GM19452 (cell line): ENCODE results near the gene ALDH1A1.
"Not testable (repeated sequence)": the region's sequence is repeated elsewhere in the genome, so short reads cannot be mapped to it uniquely, and the experiment has no call there.

Experiments used
- ATAC-seq: cut with Tn5 transposase; IDR thresholded peaks from one replicate; pipeline ENCODE4 v1.9.1; 2021; ENCODE audit not compliant: unreplicated experiment

ALDH1A1 gene

DNA sequence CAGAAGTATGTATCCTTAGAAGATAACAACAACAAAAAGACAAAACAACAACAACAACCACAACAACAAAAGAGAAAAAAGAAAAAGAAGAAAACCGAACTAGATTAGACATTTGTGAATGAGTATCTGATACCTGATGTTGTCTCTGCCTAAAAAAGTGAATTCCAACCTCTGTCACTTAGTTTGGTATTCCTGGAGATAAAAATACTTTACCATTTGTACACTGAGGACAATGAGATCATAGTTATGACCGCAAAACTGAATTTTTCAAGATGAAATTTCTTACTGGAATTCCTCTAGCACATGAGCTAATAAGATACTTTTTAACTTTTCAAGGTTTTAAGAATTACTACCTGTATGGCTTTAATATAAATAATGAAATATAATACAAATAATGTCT, 54.5 kb downstream of the ALDH1A1 start:
- ATAC-seq: no peak

DNA sequence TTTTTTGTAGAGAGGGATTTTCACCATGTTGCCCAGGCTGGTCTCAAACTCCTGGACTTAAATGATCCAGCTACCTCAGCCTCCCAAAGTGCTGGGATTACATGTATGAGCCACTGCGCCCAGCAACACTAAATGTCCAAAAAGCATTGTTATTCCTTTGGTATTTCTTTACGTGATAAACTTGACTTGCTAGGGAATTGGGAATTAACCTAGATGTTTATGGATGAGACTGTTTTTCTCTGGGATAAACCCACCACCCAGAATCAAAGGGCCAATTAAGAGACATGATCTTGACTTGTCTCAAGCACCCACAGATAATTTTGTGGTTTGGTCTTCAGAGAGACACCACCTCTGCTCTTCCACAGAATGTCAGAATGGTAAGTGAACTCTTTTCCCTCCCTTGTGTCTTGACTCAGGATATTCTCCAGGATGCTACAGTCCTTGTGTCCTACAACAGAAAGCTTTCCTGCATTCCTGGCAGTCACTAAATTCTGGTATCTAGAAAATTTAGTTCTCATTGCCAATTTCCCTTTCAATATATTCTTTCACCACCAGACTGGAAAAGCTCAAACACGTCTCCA, 55.7 kb downstream of the ALDH1A1 start:
- no peak for ATAC-seq

DNA sequence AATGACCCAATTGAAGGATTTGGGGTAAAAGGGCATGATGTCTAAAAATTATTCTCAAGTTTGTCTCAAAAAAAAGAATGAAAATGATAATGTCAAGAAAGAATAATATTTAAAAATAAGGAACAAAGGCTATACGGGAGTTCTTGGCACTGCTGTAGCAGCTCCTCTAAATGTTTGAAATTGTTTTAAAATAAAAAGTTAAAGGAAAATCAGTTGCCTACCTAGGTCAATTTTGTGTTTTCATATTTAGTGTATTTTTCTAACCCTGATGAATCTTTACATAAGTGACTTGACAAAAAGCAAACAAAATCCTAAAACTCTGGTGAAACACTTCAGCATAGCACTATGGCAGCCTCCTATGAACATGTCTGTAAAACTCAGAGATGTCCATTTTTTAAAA, 56.4 kb downstream of the ALDH1A1 start:
- no peak for ATAC-seq

GRCh38 chr9:72895122-72895521, 57.7 kb downstream of the ALDH1A1 start:
- no peak for ATAC-seq

DNA sequence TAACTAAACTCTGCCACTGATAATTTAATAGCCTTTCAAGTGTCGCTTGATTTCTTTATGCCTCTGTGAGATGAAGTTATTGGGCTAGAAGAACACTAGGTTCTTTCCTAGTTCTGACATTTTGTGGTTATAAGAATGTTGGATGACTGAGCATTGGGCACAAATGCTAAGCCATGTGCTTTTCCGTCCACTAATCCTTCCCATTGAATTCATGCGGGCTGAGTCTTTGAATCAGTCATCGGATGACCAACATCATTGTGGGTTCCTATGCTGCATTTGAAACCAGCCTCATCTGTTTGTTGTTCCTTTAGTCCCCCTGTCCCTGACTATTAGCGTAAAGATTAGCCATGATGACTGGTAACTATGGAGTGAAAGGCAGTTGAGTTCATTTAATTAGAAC, 58.5 kb downstream of the ALDH1A1 start:
- no peak for ATAC-seq

- ATAC-seq: no peak
These were observed 59.4 kb downstream of the ALDH1A1 start for GRCh38 chr9:72893437-72893836.

- no peak for ATAC-seq
These were observed 61.8 kb downstream of the ALDH1A1 start for GRCh38 chr9:72891043-72891442.

DNA sequence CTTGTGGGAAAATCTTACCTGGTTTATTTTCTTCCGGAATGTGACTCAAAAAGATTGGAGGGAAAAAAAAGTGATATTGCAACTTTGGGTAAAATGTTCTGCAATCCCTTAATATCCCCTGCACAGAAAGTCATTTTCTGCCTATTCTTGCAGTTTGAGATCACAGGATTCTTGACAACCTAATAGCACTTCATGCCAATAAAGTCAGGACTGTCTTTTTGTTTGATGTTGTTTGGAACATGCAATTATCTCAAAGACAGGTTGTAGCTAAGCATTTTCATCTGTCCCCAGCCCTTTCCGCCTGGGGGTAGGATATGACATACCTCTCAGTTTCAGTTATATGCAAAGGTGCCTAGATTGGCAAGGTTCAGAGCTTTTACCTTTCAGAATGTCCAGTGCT, 63.9 kb downstream of the ALDH1A1 start:
- ATAC-seq: no peak

GRCh38 chr9:72888067-72888466, 64.8 kb downstream of the ALDH1A1 start:
- no peak for ATAC-seq

DNA sequence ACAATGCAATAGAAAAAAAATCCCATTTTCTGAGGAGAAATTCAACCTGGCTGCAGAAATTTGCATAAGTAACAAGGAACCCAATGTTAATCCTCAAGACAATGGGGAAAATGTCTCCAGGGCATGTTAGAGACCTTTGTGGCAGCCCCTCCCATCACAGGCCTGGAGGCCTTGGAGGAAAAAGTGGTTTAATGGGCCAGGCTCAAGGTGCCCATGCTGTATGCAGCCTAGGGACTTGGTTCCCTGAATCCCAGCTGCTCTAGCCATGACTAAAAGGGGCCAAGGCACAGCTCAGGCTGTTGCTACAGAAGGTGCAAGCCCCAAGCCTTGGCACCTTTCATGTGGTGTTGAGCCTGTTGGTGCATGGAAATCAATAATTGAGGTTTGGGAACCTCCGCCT, 66.5 kb downstream of the ALDH1A1 start:
- no peak for ATAC-seq

DNA sequence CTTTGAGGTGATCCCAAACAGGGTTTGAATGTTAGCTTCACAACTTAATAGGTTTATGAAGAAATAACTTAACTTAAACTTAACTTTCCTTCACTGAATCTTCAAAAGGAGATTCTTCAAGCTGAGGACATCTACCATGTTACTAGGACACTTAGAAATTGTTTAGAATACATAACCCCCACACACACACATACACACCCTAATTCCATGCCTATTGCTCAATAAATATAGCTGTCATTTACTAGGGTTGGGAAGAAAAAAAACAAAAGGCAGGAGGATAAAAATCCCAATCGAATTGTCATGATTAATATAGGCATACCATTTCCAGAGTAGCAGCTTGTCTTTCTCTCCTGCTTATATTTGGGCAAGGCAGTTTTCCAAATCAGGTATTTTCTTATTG, 68.3 kb downstream of the ALDH1A1 start:
- no peak for ATAC-seq

- no peak for ATAC-seq
These were observed 69.0 kb downstream of the ALDH1A1 start for GRCh38 chr9:72883875-72884274.

DNA sequence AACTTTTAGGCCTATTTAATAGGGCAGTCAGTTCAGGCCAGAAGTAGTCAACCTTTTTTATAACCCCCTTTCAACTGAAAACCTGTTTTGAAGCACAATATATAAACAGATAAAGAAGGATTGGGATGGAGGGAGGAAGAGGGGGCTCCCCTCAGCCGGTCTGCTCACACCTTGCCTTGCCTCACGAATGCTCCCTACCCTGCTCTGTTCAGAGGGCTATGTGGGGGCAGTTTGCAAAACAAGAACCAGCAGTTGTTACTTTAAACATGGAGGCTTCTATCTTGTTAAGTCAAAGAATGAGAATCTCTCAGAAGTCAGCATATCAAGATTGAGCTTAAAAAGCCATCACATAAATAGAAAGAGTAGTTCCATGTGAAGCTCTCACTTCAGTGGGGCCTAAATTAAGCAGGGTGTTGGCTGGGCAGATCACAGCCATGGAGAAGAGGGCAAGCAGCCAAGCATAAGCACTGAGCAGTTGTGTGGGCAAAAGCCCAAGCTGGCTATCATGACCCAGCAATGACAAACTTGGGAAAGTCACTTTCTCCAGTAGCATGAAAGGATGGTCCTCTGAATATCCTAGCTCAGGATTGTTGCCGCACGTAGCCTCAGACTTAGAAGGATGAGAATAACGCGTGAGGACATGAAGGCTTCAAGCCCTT, 70.6 kb downstream of the ALDH1A1 start:
- ATAC-seq: no peak

GRCh38 chr9:72880821-72881220, 72.0 kb downstream of the ALDH1A1 start:
- ATAC-seq: no peak

GRCh38 chr9:72875221-72875620, 77.6 kb downstream of the ALDH1A1 start:
- ATAC-seq: no peak

GRCh38 chr9:72874344-72874743, 78.5 kb downstream of the ALDH1A1 start:
- ATAC-seq: no peak

DNA sequence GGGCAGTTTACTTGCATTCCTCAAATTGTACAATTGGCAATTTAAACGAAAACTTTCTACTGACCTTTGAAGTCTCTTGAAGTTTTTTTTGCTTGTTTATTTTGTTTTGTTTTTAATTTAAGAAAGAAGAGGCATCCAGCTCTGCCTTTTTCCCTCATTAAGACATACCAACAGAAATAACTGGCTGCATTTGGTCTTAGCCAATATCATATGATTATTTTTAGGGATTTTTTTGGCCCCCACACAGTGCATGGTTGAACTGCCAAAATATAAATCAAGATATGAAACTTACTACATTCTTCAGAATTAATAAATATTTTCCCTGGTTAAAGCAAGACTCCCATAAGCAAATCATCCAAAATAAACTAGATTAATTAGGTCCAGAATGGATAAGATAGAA, 79.4 kb downstream of the ALDH1A1 start:
- no peak for ATAC-seq

- no peak for ATAC-seq
These were observed 80.1 kb downstream of the ALDH1A1 start for GRCh38 chr9:72872718-72873117.

DNA sequence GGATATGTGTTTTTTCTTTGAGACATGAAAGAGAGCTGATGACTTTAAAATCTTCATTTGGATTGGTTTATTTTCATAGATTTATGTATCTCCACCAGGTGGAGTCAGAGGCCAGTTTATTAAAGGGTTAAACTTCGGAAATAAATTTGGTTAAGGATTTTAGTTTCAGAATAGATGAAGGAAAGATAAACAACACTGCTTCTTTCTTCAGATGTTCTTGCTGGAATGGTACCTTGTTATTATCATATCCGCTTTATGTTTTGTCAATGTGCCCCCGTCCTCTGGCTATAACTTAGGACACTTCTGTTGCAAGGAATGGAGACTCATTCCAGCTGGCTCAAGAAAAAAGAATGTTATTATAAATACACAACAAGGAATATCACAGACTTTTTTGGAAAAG, 81.2 kb downstream of the ALDH1A1 start:
- ATAC-seq: no peak

GRCh38 chr9:72864327-72864726, 88.5 kb downstream of the ALDH1A1 start:
- no peak for ATAC-seq

DNA sequence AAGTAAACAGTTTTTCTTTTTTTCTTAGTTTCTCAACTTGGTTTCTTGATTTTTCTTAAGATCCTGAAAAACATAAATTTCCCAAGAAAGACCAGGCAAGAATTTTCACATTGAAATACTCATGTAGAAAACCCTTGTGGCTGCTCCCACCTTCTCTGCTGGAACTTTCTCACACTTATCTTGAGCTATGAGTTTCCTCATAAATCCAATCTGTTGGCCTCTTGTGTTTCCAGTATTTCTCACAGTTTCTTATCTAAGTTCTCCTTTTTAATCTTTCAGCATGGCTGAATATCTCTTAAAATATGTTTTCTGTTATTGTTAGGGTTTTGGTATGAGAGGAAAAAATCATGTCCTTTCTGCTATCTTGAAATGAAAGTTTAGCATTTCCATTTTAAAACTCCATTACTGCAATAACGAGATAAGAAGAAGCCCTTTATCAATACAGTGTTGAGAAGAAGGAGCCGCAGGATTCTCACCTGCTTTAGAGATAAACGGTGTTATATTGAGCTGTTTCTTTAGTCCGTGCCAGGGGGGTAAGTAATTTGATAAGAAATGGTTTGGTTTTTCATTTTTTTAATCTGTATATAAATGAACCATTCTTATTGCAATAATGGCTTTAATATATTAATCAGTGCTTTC, 89.3 kb downstream of the ALDH1A1 start:
- no peak for ATAC-seq

- not testable (repeated sequence) for ATAC-seq
These were observed 90.1 kb downstream of the ALDH1A1 start for GRCh38 chr9:72862788-72863187.
